NCI-H1105 treated with DMSO at 0.1 percent for 48 hours (cell line): ENCODE measurements around the gene OR51A4.
"Not testable (repeated sequence)": the region's sequence is repeated elsewhere in the genome, so short reads cannot be mapped to it uniquely, and the experiment has no call there.

Experiments
- DNase-seq: peaks from one replicate; lab custom pipeline; 2025; lab: John Stamatoyannopoulos, UW

OR51A4 gene, protein sequence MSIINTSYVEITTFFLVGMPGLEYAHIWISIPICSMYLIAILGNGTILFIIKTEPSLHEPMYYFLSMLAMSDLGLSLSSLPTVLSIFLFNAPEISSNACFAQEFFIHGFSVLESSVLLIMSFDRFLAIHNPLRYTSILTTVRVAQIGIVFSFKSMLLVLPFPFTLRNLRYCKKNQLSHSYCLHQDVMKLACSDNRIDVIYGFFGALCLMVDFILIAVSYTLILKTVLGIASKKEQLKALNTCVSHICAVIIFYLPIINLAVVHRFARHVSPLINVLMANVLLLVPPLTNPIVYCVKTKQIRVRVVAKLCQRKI

GRCh38 chr11:4947505-4947904, at the start of gene OR51A4:
Gene OR51A4 (minus strand): TSS chr11:4947605. CDS start chr11:4947100, 505 bp downstream.
- no peak for DNase-seq

- no peak for DNase-seq
Measured at GRCh38 chr11:4994551-4994950, 47.1 kb upstream of the OR51A4 start, which contains the start of gene OR51L1. Gene OR51L1 (plus strand): TSS chr11:4994851. CDS start chr11:4998983, 4,132 bp downstream.

GRCh38 chr11:4991060-4991459, 43.7 kb upstream of the OR51A4 start:
- DNase-seq: peak; percentile 8

DNA sequence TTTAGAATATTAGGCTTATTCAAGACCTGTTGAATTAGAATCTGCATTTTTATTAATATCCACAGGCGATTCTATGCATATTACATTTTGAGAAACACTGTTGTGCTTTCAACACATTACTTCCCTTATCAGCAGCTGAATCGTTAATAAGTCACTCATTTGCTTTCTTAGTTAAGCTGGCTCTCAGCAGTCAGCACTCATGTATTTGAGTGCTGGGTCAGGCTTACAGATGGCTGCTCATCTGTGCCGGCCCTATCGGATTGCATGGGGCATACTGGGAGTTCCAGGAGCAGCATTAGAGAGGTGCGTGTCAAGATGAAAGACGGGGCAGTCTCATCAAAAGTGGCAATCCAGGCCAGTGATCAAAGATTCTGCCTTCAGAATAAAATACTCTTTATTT, 36.4 kb upstream of the OR51A4 start:
- no peak for DNase-seq

- DNase-seq: no peak
Measured at GRCh38 chr11:4982678-4983077, 35.3 kb upstream of the OR51A4 start.

DNA sequence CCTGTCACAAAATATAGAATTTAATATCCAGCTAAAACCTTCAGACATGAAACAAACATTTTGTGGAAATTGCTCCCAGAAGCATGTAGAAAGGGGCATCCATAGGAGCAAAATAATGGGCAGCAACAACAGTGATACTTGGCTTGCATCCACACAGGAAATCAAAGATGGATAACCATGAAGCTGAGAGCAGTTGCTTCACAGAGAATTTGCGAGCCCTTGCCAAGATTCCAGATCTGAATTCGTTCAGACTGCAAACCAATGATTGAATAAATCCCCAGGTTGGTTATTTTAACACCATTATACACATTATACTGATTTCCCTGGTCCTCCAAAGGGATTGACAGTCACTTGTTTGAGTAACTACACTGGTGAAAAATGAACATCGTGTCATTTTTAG, 31.6 kb upstream of the OR51A4 start:
- peak; percentile 31 for DNase-seq

DNA sequence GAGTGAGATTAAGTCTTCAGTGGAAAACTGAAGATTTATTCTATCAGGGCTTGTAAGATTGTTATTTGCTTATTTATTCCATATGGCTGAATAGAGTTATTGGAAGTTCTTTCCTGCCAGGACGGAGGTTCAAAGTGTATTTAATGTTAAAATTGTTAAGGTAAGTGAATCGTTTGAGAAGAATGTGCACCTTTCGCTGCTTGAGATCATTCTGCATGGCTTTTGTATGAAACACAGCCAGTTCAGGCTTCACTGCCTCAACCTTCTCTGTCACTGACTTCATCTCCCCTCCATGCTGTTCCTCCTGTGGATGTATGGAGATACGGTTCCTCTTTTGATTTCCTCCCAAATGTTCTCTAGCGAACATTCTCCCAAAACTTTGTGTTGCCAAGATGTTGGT, 28.0 kb upstream of the OR51A4 start:
- no peak for DNase-seq

DNA sequence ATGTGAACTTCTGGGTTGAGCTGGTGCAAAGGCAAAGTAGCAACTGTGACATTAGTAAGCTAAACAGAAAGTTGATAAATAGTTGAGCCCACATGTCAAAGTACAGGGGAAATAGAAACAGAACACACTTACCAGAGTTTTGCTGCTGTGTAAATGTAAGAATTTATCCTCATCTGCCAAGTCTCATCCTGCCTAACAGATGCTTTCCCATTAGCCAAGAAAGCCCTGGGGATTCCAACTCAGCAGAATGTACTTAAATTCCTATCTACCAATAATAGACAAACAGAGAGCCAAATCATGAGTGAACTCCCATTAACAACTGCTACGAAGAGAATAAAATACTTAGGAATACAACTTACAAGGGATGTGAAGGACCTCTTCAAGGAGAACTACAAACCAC, 15.4 kb upstream of the OR51A4 start:
- DNase-seq: no peak

DNA sequence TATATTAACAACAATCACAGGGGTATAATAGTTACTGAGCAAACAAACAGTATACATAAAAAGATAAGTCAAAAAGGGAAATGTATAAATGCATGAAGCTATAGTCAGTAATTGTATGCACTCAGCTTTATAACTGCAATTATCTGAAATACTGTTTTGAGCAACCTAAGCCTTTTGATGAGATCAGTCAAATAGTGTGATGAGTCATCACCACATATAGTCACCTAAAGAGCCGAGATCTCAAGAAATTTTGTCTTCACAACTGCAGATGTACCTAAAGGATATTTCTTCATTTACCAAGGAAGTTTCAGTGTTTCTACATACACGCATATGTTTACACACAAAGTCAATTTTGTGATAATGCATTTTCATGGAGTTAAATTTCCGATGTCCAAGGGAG, 13.5 kb upstream of the OR51A4 start:
- DNase-seq: peak; percentile 5

DNA sequence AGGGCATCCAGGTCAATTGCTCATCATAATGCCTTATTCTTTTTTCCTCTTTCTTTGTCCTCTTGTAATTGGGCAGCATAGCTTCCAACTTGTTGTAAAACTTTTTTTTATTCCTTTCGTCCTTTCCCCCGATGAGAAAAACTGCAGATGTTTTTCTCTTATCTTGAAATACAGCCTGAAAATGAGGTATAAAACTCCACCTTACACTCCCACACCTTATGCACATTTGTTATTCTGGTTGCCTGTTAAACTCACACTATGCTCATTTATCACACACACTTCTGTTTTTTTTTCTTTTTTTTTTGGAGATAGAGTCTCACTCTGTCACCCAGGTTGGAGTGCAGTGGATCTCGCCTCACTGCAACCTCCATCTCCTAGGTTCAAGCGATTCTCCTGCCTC, 10.0 kb upstream of the OR51A4 start:
- no peak for DNase-seq

- not testable (repeated sequence) for DNase-seq
Measured at GRCh38 chr11:4955613-4956012, 8.2 kb upstream of the OR51A4 start, which contains the start of gene OR51A2. Gene OR51A2 (minus strand): TSS chr11:4955713. CDS start chr11:4955713, 0 bp downstream.

- no peak for DNase-seq
Measured at GRCh38 chr11:4936745-4937144, 10.7 kb downstream of the OR51A4 start.

DNA sequence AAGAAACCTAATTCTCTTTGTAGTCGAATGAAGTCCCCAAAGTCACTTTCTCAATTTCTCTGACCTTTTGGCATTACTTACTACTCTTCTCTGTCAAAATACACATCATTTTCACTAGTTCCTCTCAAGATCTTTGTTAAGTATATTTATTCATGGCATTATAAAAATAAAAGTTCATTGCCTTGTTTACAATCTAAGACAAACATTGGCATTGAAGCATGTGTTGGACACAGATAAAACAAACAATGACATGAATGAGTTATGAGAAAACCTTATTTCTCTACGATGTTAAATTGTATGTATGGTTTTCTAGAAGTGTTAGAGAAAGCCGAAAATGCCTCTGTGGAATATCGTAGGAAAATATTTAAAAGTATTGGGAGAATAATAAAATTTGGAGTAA, 14.7 kb downstream of the OR51A4 start:
- no peak for DNase-seq

GRCh38 chr11:4926608-4927007, 20.8 kb downstream of the OR51A4 start:
- DNase-seq: no peak

DNA sequence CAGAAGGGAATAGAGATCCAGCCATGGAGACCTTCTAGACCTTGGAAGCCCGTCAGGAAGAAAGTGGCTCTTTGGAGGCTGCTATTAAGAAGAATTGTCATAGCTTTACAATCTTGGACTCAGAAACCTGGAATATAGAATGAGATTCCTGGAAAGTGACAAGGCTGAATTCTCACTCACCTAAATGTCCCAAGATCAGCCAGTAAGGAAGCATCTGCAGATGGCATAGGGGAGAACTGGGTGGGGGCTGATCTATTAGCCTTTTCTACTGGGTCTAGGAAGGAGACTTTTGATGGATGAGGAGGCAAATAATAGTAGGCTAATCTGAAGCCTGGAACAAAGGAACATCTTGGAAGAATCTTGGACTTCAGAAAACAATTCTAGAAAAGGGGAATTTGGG, 23.2 kb downstream of the OR51A4 start, which contains the start of gene OR51G1:
OR51G1 (minus strand) TSS at position 101 of the 400 bp plus-strand sequence; CDS start at position 101, 0 bp downstream.
- DNase-seq: no peak

- no peak for DNase-seq
Measured at GRCh38 chr11:4922304-4922703, 25.1 kb downstream of the OR51A4 start.

- DNase-seq: no peak
Measured at GRCh38 chr11:4921796-4922195, 25.6 kb downstream of the OR51A4 start.

DNA sequence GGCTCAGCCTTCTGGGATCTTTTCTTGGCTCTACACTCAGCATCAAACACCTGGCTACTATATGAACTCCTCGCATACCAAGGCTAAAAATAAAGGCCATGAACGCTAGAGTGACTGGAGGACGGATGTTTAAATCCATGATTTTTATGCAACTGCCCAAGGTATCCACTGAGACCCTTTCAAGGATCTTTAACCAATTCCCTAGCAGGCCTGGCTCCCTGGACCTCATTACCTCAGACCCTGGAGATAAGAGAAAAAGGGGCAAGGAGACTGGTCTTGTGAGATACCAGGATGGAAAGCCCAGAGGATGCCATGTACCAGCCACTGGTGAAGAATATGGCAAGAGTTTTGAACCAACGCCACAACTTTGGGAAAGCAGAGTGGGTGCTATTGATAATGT, 28.2 kb downstream of the OR51A4 start, which contains the start of gene OR51G2:
OR51G2 (minus strand) TSS at position 101 of the 400 bp plus-strand sequence. CDS start 3,687 bp downstream, outside the sequence.
- DNase-seq: no peak

DNA sequence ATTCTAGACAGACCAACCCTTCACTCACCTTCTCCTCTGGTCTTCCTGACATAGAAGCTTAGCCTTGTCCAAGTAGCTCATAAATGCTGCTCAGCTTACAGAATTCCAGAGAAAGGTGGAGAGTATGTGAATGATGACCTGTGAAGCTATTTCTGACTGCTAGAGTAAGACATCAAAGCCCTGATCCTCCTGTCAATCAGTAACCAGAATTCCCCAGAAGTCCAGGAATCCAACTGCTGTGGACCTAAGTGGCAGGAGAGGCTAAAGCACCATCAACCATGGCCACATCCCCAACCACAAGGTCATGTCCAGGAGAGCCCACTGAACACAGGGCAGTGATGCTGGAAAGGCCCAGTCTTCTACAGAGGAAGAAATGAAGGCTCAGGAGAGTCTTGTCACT, 30.8 kb downstream of the OR51A4 start:
- DNase-seq: no peak

DNA sequence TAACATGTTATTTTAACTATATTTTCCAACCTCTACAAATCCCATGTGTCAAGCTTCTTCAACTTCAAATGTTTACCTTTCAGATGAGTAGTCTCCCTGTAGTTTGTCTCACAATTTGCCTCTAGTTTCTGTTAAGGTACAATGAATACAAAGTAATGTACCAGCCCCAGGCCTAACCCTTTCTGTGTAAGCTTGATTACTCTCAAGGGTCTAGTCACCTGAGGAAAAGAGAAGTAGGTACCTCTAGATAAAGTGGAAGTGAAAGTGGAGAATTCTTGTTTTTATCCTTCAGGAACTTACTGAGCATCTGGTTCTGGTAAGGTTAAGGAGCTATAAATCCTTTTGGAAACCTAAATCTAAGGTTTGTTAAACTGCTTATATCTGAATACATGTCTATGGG, 43.9 kb downstream of the OR51A4 start, which contains the start of gene OR51A7:
OR51A7 (plus strand) TSS at position 300 of the 400 bp plus-strand sequence. CDS start 3,587 bp downstream, outside the sequence.
- DNase-seq: no peak
